PC-9 (cell line): ENCODE results near the gene HIRA.

Experiments
- CTCF ChIP-seq: fragments of 200-600 bp; sonication (generic); conservative IDR thresholded peaks from 2 replicates; pipeline ENCODE4 v1.6.1; 2017; ENCODE audit warnings: mixed run types, antibody characterized with exemption, mild to moderate bottlenecking, moderate library complexity
- EZH2 ChIP-seq: fragments of 200-600 bp; sonication (generic); IDR thresholded peaks from 2 replicates; pipeline ENCODE4 v1.8.0; 2017; ENCODE audit warnings: antibody characterized with exemption, low read depth

- no peak for TF ChIP-seq CTCF
- TF ChIP-seq EZH2: no peak
Observed at GRCh38 chr22:19412478-19412877, 19.1 kb downstream of the HIRA start.
